HG03135 (cell line): ENCODE data around the gene CMSS1.

Experiments
- ATAC-seq: cut with Tn5 transposase; IDR thresholded peaks from one replicate; pipeline ENCODE4 v1.9.1; 2021; ENCODE audit warnings: mild to moderate bottlenecking, moderate library complexity; ENCODE audit not compliant: unreplicated experiment

CMSS1 gene

DNA sequence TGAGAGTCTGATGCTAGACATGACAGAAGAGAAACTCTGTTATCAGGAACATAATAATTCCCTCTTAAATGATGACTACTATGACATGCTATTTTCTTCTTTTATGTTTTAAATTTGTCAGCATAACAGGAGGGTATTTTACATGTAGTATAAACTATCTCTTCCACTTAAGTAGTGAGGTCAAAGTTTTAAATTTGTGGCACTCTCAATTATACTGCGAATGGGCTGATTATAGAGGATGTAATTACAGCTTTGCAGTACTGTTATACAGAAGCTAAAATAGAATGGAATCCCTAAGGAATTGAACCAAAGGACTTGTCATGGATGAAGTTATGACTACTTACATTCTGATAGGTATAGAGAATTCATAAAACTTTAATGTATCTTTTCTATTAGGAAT, 34.3 kb downstream of the CMSS1 start:
- no peak for ATAC-seq

DNA sequence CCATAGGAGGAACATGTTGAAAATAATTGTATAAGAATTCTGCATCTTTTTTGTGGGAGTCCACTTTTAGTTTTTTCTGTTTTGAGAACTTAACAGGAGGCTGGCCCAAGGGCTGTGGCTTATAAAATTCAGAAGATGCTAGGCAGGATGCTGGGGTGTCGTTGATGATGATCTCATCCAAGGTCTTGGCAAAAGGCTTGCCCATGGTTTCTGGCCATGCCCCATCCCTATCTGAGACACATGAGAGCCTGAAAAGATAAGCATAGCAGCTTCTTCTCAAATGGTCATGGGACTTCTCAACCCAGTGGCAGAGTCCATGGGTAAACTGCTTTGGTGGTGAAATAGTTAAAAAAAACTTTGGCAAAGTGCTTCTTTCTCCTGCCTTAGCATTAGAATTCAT, 35.2 kb downstream of the CMSS1 start:
- ATAC-seq = no peak

DNA sequence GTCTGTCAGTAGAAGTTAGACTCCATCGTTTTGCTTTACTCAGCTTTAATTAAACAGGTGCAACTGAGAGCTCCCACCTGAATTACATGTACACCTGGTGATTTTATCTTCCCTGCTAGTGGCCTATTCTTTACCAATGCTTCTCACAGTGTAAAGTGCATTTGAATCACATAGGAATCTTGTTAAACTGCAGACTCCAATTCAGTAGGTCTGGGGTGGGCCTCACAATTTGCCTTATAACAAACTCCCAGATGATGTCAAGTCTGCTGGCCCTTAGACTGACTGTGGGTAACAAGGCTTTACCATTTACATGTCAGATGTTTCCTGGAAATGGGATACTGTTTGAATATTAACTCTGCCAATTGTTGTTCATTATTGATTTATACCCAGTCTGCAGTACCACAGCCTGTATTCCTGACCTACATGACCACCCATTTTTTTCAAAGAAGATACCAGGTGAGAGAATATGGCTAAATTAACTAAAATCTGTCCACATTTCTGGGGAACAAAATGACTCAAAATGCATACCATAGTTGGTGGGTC, 37.2 kb downstream of the CMSS1 start:
- no peak for ATAC-seq

DNA sequence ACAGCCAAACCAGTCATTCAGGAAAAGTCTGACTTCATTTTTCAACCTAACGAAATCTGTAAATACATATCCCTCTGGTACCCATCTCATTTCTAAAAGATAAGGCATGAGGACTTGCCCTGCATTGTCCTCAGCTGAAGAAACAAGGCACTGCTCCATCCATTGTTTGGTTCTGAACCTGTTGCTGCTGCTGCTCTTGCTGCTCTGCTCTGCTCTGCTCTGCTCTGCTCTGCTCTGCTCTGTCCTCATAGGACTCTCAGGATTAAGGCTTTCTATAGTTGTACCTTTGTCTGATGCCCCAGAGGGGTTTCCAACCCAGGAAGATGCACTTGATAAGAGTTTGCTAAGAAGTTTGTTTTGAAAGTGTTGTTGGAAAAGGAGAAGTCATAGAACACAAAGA, 38.2 kb downstream of the CMSS1 start:
- no peak for ATAC-seq

DNA sequence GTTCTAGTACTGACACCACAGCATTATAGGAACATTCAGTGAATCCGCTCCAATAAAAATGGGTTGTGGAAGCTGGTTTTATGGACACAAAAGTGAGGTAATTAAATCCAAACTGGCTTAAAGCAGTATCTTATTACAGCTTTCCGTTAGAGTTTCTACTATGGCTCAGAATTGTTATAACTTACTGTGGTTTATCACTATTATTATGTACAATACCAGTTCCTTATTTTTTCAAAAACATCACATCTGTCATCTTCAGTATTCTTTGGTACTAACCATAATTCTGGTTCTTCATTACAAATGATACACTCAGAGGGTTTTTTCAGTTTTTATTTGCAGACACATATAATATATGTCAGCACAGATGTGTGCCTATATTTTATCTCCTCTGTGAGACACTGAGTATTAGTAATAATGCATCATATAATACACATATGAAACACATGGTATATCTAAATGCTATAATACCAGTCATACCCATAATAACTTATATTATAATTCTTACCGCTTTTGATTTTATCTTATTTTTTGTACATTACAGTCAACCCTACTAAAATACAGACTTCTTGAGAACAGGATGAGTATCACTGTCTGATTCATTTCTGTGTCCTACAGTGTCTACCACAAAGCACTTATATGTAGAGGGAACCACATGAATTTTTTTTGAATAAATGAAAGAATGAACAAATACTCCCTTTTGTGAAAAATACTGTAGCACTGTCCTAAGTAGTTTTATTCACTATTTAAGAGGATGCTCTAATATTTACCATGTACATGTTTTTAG, 39.0 kb downstream of the CMSS1 start:
- no peak for ATAC-seq

DNA sequence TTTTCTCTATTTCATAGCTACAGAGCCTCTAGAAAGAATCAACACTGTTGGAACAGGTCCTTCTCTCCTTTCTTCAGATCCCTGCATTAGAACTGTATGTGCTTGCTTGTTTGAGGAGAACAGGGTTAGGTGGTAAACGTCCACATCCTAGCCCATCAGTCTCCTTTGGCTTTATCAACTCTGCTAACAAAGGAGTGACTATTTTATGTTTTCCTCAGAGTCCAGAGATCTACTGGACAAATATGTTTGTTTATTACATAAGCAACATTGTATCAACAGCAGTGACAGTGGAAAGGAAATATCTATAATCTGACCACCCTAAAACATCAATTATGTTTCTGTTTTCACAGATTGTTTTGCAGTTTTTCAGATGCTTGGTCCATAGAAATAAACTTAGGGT, 39.6 kb downstream of the CMSS1 start:
- ATAC-seq = no peak

DNA sequence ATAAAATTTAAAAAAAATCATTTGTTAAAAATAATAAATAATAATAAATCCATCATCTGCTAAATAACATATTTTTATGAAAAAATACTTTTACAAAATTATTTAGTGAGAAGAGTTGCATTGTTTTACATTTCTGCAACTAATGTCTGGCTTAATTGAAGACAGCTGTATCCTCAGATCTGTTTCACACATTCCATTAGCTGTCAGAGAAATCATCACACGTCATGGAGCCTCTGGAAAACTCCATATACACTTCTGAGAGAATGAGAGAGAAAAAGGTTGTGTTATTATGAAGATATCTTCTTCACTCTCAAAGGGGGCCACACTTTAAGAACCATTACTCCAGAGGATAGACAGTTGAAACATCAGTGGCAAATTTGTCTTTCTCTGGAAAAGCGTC, 40.8 kb downstream of the CMSS1 start:
- ATAC-seq = no peak

DNA sequence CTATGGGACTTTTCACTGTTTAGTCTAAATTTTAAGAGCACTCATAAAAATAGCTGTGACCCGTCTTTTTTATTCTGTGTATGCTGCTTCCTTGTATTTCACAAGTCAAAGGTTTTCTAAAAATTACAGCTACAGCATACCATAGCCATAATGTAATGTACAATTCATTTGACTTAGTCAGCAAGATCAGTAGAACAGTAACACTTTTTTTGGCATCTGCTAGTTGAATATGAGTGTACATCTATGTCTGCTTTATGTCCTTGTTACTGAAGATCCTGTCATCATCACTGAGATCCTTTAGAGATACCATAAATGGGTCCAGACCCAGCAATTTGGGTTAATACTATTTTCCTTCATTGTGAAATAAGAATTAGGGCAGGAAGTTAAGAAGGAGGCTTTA, 42.2 kb downstream of the CMSS1 start:
- no peak for ATAC-seq

DNA sequence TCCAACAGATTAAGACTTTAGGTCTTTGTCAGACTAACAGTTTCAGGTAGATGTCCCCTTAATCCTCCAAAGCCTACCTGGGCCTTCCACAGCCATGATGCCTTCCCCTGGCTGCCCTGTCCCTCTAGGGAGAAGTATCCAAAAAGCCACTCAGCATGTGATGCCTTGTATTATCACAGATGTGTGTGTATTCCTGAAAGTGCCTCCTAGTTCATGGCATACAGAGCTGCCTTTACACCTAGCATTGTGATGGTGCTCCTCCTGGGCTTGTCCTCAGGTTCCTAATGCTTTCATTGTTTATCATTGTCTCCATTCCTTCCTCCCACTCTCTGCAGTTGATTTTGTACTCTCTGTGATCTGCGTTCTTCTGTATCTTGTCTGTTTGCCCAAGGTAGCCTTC, 43.6 kb downstream of the CMSS1 start:
- no peak for ATAC-seq

DNA sequence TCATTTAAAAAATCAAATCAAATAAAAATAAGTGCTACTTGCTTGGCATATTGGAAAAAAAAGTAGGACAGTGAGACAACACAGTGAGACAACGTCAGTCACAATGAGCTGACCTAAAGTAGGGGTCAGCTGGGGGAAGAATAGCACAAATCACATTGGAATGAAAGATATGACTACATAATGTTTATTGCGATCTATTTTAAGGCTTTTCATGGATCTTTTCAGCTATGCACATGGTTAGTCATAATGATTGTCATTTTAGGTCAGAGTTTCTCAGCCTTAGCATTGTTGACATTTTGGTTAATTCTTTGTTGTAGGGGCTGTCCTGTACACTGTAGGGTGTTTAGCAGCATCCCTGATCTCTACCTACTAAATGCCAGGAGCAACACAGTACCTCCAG, 44.5 kb downstream of the CMSS1 start:
- no peak for ATAC-seq

DNA sequence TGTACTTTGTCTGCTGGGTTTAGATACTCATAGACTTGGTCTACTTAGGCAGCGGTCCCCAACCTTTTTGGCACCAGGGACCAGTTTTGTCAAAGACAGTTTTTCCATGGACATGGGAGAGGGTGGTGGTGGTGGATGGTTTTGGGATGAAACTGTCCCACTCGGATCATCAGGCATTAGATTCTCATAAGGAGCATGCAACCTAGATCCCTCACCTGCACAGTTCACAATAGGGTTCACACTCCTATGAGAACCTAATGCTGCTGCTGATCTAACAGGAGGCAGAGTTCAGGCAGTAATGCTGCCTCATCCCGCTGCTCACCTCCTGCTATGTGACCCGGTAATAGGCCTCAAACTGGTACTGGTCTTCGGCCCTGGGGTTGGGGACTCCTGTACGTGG, 45.3 kb downstream of the CMSS1 start:
- ATAC-seq = no peak

DNA sequence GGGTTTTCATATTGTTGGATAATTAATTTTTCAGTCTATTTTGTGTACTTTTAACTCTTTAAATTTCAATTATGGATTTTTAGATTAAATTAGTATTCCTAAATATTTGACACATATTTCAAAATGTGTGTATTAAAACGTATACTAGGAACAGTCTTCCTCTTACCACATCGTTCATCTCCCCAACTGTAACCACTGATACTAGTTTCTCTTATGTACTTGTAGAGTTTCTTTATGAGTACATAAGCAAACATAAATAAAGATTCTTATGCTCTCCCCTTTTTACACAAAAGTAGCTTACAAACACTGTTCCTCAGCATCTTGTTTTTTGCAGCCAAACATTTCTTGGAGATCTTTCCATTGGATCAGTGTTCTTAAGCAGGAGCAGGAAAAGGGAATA, 45.9 kb downstream of the CMSS1 start:
- ATAC-seq = no peak

DNA sequence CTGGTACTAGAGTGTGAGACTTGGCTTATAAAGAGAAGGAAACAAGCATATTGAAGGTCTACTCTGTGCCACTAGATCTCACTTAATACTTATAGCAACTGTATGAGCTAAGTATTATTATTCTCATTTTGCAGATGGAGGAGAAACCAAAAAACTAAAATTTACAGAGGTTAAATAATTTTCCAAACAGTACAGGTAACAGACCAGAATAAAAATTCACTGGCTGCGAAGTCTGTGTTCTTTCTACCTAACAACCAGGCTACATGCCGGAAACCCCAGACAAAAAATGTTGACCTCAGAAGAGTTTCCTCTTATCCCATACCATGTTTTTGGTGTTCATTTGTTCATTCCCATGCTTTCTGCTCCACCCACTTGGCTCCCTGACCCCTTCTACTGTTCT, 46.6 kb downstream of the CMSS1 start:
- no peak for ATAC-seq

DNA sequence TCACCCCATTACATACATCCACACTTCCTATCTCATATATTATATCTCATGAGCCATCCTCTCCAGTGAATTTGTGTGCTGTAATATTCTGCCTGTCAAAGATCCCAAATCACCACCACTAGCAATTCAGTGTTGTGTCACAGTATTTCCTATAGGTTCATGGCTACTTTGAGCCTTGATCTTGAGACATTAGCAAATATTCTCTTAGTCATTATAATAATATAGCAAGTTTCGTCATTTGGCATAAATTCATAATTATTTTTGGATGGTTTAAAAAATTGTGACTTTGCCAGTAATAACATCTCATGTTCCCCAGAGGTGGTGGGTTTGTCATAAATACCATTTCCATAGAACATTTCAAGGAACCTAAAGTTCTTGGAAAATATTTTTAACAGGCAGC, 47.7 kb downstream of the CMSS1 start:
- no peak for ATAC-seq

DNA sequence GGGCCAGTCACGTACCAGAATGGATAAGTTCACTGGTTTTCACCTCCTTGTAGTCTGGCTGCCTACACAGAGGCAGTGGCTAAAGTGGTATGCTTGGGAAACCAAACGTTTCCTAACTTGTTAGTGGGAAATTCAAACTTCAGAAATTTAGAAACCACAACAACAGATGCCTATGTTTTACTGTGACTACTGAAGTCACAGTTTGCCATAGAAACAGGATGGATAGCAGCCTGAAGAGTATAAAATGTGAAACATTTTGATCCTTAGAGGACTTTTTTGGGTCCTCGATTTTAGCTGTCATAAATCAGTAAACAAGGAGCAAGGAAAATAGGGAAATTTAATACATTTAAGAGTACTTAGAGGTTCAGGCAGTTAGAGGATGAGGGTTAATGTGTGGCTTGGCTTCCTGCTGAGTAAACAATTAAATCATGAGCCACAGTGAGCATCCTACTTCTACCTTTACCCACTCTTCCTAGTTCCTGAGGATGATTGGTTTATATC, 48.6 kb downstream of the CMSS1 start:
- ATAC-seq = no peak

DNA sequence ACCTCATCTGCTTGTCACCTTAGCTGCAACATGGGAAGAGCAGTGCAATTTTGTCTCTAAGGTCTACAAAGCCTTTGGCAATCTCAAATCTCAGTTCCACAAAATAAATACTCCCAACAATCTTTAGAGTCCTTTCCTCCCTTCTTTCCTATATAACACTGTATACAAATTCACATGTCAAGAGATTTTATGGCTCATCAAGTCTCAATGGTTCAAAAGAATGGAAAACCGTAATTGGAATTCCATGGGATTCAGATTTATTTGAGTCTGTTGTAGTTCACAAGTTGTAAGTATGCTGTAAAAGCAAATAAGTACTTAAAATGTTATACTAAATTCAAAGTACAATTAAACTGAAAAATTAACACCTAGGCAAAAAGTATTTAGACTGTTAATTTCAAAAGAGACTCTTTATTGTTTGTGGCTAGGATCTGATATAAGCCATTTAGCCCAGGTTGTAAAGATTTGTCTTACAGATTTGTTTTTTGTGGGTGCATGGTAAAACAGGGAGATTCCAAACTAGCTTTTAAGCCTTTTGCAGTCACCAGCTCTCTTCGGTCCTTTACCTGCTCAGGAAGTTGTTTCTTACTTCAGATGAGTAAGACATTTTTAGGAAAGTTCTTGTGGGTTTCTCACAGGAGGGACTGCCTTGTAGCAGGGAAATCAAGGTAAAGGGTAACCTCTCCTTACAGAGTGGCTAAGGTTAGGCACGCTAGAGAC, 50.1 kb downstream of the CMSS1 start:
- ATAC-seq = no peak

DNA sequence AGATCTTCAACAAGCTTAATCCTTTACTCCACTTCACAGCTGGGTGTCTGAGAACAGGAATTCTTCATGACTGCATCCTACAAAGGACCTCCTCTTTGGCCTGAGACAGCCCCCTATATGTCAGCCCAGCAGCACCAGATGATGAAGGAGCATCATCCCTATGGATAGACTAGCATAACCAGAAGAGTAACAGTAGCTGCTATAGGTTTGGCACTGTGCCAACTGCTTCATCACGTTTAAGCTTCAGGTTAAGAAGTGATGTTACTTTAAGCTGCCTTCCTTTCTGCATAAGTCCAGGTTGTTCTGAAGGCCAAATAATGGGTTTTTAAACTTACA, 50.6 kb downstream of the CMSS1 start:
- no peak for ATAC-seq

DNA sequence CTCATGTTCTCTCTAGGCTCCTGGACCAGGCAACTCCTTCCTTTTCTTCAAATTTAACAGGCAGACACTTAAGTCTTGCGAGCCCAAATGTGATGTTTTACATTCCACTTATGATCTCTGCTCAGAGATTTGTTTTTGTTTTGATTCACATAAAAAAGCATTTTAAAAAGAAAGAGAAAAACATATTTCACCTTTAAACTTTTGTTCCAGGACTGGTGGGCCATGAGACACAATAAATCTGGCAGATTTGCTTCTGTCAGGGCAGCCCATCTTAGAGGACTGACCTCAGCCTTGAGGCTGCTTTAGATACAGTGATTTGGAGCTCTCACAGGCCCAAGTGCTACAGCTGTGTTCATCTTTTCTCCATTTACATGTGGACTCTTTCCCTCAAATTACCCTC, 52.0 kb downstream of the CMSS1 start:
- ATAC-seq = no peak

DNA sequence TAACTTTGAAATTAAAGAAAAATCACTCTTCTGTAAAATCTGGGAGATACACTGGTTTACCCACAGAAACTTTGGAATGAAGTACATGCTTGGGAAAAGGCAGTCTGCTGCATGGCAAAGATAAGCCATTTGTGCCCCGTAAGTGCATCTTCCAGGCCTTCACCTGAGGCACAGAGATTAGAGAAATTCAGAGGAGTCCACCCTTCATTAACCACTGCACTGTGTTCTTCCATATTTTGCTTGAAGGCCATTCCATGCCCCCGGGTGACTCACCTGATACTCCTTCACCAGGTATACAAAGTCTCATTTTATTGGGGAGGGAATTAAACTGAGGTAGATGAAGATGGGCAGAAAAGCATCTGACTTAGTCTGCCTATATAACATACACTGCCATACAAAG, 53.0 kb downstream of the CMSS1 start:
- ATAC-seq = no peak

DNA sequence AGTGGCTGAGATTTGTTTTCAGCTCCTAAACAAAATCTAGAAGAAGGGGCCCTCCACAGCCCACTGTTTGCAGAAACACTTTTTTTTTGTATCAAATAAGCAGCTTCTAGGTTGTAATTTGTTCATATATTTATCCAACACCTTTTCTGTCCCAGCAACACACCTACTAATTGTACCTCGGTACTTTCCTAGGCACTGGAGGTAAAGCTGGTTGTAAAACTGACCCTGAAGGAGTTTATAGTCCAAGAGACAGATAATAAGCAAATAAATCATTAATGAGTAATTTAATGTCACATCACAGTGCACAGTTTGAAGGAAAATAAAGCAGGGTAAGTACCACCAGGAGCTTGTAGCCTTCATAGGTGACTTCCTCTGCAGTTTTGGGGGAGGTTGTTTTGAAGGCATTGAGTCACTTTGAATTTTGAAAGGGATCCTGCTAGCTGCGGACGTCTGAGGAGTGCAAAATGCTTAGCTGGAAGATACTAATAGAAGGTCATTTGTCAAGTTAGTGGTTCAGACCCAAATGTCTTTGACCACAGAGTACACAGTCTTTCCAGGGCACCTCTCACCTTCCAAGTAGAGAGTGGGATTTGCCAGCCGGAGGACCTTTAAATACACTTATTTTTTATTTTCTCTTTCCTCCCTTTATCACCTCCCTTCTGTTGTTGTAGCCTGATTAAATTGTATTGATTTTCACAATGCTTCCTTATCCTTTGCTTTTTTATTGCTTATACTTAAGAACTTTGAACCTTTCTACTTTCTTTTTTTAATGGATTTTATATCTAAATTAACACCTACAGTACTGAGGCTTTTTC, 53.8 kb downstream of the CMSS1 start:
- no peak for ATAC-seq

DNA sequence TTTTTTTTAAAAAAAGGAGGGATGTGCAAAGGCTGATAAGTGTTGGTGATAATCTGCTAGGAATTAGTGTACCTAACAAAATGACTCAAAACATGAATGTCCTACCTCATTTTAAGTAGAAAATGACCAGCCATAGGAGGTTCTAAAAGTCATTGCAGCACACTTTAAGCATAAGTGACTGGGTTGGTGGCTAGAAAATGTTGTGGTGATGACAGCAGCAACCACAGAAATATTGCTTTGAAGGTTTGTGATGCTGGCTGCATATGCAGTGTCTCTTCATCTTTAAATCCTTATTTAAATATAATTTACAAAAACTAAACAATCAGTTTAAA, 55.2 kb downstream of the CMSS1 start:
- peak; percentile 52 for ATAC-seq
